ENCODE measurements around the gene SMYD3. TPM values are rescaled to one million over a fixed set of nuclear protein-coding genes. Genes with fewer than 3 reads are reported as not detected.

Gene SMYD3
- total RNA-seq, 1 donor from 2014 or later: 29.3 TPM

- Mint-ChIP-seq H3K4me1 (ENCODE audit: low read depth) (peaks cover 20% of the 10 kb centered on the region), H3K27ac (ENCODE audit: unreplicated experiment) (no peak overlapping the region), H3K27me3 (ENCODE audit: low read depth) (no peaks in the 10 kb centered on the region)
Measured at GRCh38 chr1:246455476-246455875, 51.6 kb downstream of the SMYD3 start.

GRCh38 chr1:246454655-246455054 is 52.4 kb downstream of the SMYD3 start:
- no peak for TF ChIP-seq CTCF (IDR thresholded peaks at IDR 0.05)
- Mint-ChIP-seq H3K4me1 (ENCODE audit: low read depth) (peaks cover 24% of the 10 kb centered on the region), H3K36me3 (ENCODE audit: low read depth) (peaks cover 2% of the 10 kb centered on the region), H3K9me3 (ENCODE audit: low read depth) (no peaks in the 10 kb centered on the region), H3K27ac (ENCODE audit: unreplicated experiment) (peak overlapping the region; percentile 34), H3K27me3 (ENCODE audit: low read depth) (no peaks in the 10 kb centered on the region), H3K4me3 (ENCODE audit: unreplicated experiment) (no peak overlapping the region)
- DNase-seq (ENCODE audit: low spot score): no peak

More at GRCh38 chr1:246455476-246455875, 51.6 kb downstream of the SMYD3 start:
- no peaks in the 10 kb centered on the region for H3K9me3 Mint-ChIP-seq (ENCODE audit: low read depth)
- TF ChIP-seq CTCF (IDR thresholded peaks at IDR 0.05): no peak
- no peak overlapping the region for H3K4me3 Mint-ChIP-seq (ENCODE audit: unreplicated experiment)
- DNase-seq (ENCODE audit: low spot score): no peak
- peaks cover 2% of the 10 kb centered on the region for H3K36me3 Mint-ChIP-seq (ENCODE audit: low read depth)

- H3K4me3 Mint-ChIP-seq (ENCODE audit: unreplicated experiment): no peak overlapping the region
Measured at GRCh38 chr1:246450611-246451251, 56.3 kb downstream of the SMYD3 start.

GRCh38 chr1:246448373-246448772 is 58.7 kb downstream of the SMYD3 start:
- TF ChIP-seq CTCF (IDR thresholded peaks at IDR 0.05): no peak
- no peaks in the 10 kb centered on the region for H3K9me3 Mint-ChIP-seq (ENCODE audit: low read depth)
- no peak for DNase-seq (ENCODE audit: low spot score)
- no peak overlapping the region for H3K27ac Mint-ChIP-seq (ENCODE audit: unreplicated experiment)
- peaks cover 63% of the 10 kb centered on the region for H3K4me1 Mint-ChIP-seq (ENCODE audit: low read depth)
- H3K27me3 Mint-ChIP-seq (ENCODE audit: low read depth): no peaks in the 10 kb centered on the region
- no peaks in the 10 kb centered on the region for H3K36me3 Mint-ChIP-seq (ENCODE audit: low read depth)
- H3K4me3 Mint-ChIP-seq (ENCODE audit: unreplicated experiment): no peak overlapping the region

More at GRCh38 chr1:246450611-246451251, 56.3 kb downstream of the SMYD3 start:
- Mint-ChIP-seq H3K4me1 (ENCODE audit: low read depth) (peaks cover 59% of the 10 kb centered on the region), H3K27me3 (ENCODE audit: low read depth) (no peaks in the 10 kb centered on the region), H3K9me3 (ENCODE audit: low read depth) (no peaks in the 10 kb centered on the region), H3K27ac (ENCODE audit: unreplicated experiment) (no peak overlapping the region), H3K36me3 (ENCODE audit: low read depth) (no peaks in the 10 kb centered on the region)
- DNase-seq (ENCODE audit: low spot score): no peak
- TF ChIP-seq CTCF (IDR thresholded peaks at IDR 0.05): peak; percentile 95

GRCh38 chr1:246447501-246447900 is 59.6 kb downstream of the SMYD3 start:
- Mint-ChIP-seq H3K27me3 (ENCODE audit: low read depth) (no peaks in the 10 kb centered on the region), H3K36me3 (ENCODE audit: low read depth) (no peaks in the 10 kb centered on the region), H3K9me3 (ENCODE audit: low read depth) (no peaks in the 10 kb centered on the region), H3K4me1 (ENCODE audit: low read depth) (peaks cover 63% of the 10 kb centered on the region), H3K4me3 (ENCODE audit: unreplicated experiment) (no peak overlapping the region), H3K27ac (ENCODE audit: unreplicated experiment) (peak overlapping the region; percentile 86)
- no peak for TF ChIP-seq CTCF (IDR thresholded peaks at IDR 0.05)
- no peak for DNase-seq (ENCODE audit: low spot score)
